GM12891 (cell line): ENCODE measurements around the gene PDE12.

Experiments
- DNase-seq: peaks from one replicate; pipeline ENCODE4 v3.0.0; 2011; ENCODE audit warnings: low spot score; ENCODE audit not compliant: insufficient read length
- FAIRE-seq: peaks from 2 replicates; lab custom pipeline; 2011; peaks lifted over from hg19 to GRCh38; lab: Jason Lieb, UNC
- PAX5 ChIP-seq: IDR thresholded peaks from 2 replicates; pipeline ENCODE4 v1.6.1; 2011; ENCODE audit warnings: low read length, moderate library complexity, mild to moderate bottlenecking; ENCODE audit not compliant: insufficient read depth, severe bottlenecking
- POLR2A ChIP-seq: IDR thresholded peaks from 2 replicates; pipeline ENCODE4 v1.6.1; 2011; ENCODE audit warnings: low read depth, low read length, control low read depth
- POLR2AphosphoS5 ChIP-seq: IDR thresholded peaks from 2 replicates; pipeline ENCODE4 v1.6.1; 2011; ENCODE audit warnings: low read depth, low read length, control low read depth
- POU2F2 ChIP-seq: IDR thresholded peaks from 2 replicates; pipeline ENCODE4 v1.6.1; 2011; ENCODE audit warnings: low read depth, mild to moderate bottlenecking, control low read depth, low read length, moderate library complexity
- SPI1 ChIP-seq: IDR thresholded peaks from 2 replicates; pipeline ENCODE4 v1.6.1; 2011; ENCODE audit warnings: low read depth, low read length, control low read depth
- TAF1 ChIP-seq: IDR thresholded peaks from 2 replicates; pipeline ENCODE4 v1.6.1; 2011; ENCODE audit warnings: low read depth, low read length, control low read depth

Gene PDE12

DNA sequence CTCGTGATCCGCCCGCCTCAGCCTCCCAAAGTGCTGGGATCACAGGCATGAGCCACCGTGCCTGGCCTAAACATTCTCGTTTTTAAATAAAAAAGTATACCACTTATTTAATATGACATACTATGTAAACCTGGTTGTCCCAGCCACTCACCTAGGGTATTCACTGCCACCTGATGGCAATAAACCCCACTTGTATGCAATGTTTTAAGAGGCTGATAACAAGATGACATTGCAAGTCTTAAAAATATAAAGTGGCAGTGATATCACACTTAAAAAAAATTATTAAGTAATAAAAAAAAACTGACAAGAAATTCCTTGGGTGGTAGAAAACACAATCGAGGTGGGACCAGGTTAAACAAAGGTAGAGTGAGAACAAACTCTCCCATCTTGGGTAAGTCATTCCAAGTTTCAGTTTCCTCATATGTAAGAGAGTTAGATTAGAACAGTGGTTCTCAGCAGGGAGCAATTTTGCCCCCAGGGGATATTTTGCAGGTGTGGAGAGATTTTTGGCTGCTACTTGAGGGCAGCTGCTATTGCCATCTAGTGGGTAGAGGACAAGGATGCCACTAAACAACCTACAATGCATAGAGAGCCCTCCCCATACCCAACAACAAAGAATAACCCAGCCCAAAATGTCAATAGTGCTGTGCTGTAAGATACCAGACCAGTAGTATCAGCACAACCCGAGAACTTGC, 26.5 kb downstream of the PDE12 start:
- DNase-seq (no peak), FAIRE-seq (no peak)
- TF ChIP-seq SPI1: no peak
- no peak for TF ChIP-seq PAX5
- no peak for TF ChIP-seq POLR2A
- no peak for TF ChIP-seq POU2F2
- TF ChIP-seq TAF1: no peak
- TF ChIP-seq POLR2AphosphoS5: no peak

DNA sequence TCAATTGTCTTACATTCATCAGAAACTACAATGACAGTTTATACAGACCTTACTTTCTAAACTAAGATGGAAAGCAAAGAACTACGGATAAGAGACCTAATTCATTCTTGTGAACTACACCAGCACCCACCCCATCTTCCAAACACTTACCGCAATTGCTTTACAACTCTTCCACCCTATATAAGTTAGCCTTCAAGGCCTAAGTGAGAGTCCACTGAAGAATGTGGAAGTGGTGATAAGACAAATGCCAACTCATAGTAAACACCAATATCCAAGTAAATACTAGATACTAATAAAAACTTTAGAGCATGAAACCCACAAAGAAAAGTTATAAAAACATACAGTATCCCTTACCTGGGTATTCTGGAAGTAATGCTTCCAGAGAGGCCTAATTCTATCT, 27.5 kb downstream of the PDE12 start:
- TF ChIP-seq PAX5 (no peak), POU2F2 (no peak), POLR2AphosphoS5 (no peak), SPI1 (no peak), TAF1 (no peak), POLR2A (no peak)
- DNase-seq: no peak
- FAIRE-seq: no peak

DNA sequence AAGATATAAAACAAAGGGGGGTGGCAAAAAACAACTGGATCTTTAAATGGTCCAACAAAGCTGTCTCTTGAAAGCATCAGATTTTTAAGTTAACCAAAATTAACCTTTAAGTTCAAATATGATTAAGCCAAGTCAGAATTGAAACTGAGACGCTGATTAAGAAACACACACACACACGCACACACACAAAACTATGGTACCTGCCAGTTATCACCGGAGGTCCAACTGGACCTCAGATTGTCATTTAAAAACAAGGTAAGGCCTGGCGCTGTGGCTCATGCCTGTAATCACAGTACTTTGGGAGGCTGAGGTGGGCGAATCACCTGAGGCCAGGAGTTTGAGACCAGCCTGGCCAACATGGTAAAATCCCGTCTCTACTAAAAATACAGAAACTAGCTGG, 30.7 kb downstream of the PDE12 start:
- no peak for FAIRE-seq
- TF ChIP-seq POLR2A: no peak
- TF ChIP-seq PAX5: no peak
- no peak for TF ChIP-seq SPI1
- DNase-seq: no peak

DNA sequence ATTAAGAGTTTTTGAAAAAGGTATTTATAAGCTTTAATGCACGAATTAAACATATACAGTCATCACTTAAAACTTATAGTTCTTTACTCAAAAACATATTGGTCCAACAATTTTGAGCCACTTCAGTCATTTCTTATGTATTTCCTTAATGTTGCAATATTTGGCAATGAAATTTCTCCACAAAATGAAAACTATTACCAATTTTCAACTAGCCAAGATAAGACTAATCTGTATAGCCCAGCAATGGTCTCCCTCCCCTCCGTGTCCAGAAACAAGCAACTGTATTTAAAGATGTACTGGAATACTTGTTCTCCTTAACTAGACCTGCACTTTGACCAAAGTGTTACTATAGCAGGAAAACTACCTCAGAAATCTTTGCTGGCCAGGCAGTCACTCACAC, 31.8 kb downstream of the PDE12 start:
- DNase-seq (no peak), FAIRE-seq (no peak)
- no peak for TF ChIP-seq POLR2AphosphoS5
- no peak for TF ChIP-seq TAF1
- TF ChIP-seq PAX5: no peak
- no peak for TF ChIP-seq POLR2A
- no peak for TF ChIP-seq POU2F2

DNA sequence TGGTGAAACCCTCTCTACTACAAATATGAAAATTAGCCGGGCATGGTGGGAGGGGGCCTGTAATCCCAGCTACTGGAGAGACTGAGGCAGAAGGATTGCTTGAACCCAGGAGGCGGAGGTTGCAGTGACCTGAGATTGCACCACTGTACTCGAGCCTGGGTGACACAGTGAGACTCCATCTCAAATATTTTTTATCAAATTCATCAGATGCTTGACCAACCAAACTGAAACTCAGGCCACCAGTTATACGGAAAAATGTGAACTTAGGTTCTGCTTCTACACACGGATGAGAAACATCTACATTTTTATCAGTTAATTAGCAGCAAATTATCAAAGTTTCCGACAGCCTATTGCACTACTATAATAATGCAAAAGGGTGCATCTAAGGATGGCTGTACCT, 36.2 kb downstream of the PDE12 start:
- TF ChIP-seq POLR2A (0 out of 2 replicates have a peak, but pooled peaks have one; percentile 9), SPI1 (no peak)
- DNase-seq (no peak), FAIRE-seq (no peak)

DNA sequence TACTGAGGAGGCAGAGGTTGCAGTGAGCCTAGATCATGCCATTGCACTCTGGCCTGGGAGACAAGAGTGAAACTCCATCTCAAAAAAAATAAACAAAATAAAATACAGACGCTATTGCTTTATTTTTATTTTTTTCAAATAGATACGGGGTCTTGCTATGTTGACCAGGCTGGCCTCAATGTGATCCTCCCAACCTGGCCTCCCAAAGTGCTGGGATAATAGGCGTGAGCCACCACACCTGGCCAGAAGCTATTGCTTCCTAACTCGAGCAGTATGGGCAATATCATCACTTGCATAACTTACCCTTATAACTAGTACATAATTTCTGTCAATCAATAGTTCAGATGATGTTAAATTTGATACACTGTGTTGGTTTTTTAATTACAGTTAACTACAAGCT, 38.1 kb downstream of the PDE12 start:
- FAIRE-seq: no peak
- DNase-seq: no peak
- no peak for TF ChIP-seq PAX5

DNA sequence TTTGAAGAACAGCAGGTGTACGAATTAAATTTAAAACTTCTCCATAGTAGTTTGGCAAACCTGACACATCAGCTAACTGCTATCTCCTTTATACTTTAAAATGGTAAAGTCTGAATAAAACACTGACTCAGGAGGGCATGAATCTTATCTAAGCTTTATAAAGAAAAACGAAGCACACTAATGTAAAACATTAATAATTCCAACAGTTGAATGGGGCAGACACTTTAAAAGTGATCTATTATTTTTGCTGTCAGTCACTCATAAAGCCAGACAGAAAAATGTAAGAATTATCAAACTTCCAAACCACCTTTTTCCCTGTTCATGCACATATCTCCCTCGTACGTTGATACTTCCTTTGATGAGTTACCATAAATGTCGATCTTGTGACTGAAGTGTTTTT, 38.5 kb downstream of the PDE12 start:
- no peak for FAIRE-seq
- DNase-seq: no peak
- TF ChIP-seq POU2F2 (no peak), SPI1 (no peak), TAF1 (no peak), PAX5 (no peak), POLR2AphosphoS5 (no peak), POLR2A (no peak)

DNA sequence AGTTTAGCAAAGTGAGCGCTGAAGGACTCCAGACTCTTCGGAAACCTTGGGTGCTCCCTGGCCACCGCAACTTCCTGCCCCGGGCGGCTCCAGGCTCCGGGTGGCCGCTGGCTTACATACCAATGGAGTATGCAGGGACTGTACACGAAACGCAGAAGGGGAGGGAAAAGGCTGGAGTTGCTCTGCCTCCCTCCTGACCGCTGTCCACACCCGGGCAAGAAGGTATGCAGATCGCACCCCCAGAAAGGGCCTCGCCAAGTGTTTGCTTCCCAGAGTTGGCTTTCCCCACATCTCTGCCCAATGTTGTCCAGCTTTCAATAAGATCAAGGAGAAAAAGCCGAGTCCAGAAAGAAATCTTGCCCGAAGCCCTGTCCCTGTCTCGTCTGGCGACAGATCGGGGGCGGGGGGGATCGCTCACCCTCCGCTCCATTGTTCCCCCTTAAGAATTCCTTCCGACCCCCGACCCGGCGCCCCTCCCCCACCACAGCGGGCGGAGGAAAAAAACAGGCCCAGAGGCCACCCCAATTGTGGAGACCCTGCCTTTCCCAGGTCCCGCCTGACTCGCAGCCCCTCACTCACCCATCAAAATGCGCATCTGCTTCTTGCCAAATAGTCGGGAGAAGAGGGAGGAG, 40.5 kb downstream of the PDE12 start:
- DNase-seq (peak; percentile 24), FAIRE-seq (peak; percentile 51)
- peak; percentile 41; the same call in 1 of the 2 replicates for TF ChIP-seq POU2F2
- TF ChIP-seq POLR2A: no peak

DNA sequence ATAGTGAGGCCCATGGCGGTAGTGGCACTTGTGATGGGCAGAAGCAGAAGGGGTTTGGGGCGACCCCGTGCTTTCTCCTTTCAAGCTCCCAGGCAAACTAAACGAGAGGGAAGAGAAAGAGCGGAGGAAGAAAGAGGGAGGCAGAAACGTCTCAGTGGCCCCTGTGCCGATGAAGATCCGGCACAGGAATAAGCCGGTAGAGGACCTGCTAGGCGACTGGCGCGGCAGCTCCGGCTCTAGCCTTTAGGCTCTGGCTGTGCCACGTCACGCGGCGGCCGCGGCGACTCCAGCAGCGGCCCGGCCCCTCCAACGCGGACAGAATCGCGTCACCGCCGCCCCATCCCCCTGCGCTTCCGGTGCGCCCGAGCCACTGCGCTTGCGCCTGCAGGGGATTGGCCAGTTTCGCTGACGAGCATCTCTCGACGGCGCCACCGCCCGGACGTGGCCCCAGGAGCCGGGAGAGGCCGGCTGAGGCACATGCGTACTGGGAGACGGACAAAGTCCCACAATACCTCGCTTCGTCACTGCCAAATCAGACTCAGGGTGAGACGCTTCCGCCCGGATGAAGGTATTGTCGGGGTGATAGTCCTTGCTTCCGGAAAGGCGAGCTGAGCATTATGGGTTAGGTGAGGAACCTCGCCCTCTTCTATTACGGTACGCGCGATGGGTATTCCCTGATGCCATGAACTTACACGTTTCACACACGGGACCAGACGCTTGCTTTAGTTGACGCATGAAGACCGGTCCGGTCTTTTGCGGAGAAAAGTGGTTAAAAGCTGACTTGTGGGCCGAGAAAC, 41.3 kb downstream of the PDE12 start, which contains the start of gene ARF4:
Gene ARF4 (minus strand): TSS at position 218 of the 797 bp plus-strand sequence. CDS start 204 bp downstream, at position 14.
- FAIRE-seq: peak; percentile 100
- TF ChIP-seq POLR2A (peak; percentile 97), PAX5 (no peak), TAF1 (peak; percentile 95), SPI1 (peak; percentile 22; the same call in 1 of the 2 replicates), POLR2AphosphoS5 (peak; percentile 97), POU2F2 (peak; percentile 80)

DNA sequence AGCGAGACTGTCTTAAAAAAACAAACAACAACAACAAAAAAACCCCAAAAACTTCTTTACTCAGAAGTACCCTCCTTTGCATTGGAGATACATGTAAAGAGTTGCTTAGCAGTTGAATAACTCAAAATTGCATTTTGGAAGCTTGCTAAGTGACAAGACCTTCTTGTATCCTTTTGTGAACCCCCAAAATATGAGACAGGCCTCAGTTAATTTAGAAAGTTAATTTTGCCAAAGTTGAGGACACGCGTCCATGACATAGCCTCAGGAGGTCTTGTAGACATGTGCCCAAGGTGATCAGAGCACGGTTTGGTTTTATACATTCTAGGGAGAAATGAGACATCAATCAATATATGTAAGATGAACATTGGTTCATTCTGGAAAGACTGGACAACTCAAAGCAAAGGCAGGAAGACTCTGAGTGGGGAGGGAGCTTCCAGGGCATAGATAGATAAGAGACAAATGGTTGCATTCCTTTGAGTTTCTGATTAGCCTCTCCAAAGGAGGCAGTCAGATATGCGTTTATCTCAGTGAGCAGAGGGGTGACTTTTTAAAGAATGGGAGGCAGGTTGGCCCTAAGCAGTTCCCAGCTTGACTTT, 42.8 kb downstream of the PDE12 start:
- DNase-seq (no peak), FAIRE-seq (no peak)
- TF ChIP-seq SPI1 (no peak), POU2F2 (no peak), POLR2A (no peak), PAX5 (no peak), POLR2AphosphoS5 (no peak), TAF1 (no peak)

More for the DNA sequence above, 41.3 kb downstream of the PDE12 start, which contains the start of gene ARF4:
- DNase-seq: peak; percentile 86
